GM19025 (cell line): ENCODE data around the gene HLA-F.

Source experiments
- ATAC-seq: cut with Tn5 transposase; IDR thresholded peaks from one replicate; pipeline ENCODE4 v1.9.1; 2021; ENCODE audit warnings: mild to moderate bottlenecking, low read depth, moderate library complexity; ENCODE audit not compliant: unreplicated experiment

The HLA-F gene

GRCh38 chr6:29742127-29742526 lies 18.9 kb downstream of the HLA-F start:
- no peak for ATAC-seq

DNA sequence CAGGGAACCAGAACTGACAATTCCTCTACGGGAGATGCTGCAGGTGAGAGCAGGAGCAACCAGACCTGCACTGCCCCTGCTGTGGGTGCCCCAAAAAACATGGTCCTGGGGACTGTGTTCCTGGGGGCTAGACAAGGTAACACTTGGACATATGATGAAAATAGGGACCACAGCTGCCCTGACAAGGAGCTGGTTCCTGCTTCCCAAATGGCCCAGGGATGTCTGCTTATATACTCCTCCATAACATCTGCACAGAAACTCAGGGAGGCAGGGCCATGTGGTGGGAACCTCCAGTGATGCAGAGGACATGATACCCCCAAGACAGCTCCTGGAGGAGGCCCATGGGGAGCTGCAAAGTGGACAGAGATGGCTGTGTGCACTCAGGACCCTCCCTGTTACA lies 19.8 kb downstream of the HLA-F start:
- ATAC-seq: no peak

DNA sequence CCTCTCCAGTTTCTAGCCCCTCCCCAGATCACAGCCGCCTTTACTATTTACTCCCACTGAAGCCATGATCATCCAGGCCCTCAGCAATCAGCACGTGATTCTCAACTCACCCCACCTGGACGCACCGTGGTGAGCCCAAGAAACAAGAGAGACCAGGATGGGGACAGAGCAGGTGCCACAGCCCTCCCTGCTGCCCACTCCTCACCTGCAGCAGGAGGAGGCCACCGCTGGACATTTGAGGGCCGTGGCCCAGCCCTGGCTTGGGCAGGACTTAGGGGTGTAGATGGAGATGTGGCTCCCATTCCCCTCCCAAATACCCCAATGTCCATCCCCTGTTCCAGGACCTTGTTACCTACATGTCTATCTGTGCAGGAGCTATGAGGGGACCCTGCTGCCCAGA lies 20.3 kb downstream of the HLA-F start:
- no peak for ATAC-seq

- ATAC-seq: no peak
Measured at GRCh38 chr6:29744131-29744530, 20.9 kb downstream of the HLA-F start.

DNA sequence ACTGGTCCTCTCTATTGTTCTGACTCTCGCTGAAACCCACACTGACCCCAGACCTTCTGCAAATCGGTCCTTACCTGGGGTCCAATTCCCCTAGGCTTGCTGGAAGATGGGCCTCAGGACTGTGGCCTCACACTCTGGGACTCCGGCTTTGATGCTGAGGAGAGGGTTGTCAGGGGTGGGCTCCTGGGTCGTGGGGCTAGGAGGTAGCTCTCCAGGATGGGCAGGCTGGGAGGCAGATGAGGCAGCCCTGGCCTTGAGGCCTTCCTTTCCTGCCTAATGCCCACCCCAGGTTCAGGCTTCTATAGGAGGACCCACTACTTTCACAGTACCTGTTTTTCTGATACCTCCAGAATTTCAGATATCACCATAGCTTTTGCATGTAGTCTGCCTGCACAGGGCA lies 21.4 kb downstream of the HLA-F start:
- no peak for ATAC-seq

DNA sequence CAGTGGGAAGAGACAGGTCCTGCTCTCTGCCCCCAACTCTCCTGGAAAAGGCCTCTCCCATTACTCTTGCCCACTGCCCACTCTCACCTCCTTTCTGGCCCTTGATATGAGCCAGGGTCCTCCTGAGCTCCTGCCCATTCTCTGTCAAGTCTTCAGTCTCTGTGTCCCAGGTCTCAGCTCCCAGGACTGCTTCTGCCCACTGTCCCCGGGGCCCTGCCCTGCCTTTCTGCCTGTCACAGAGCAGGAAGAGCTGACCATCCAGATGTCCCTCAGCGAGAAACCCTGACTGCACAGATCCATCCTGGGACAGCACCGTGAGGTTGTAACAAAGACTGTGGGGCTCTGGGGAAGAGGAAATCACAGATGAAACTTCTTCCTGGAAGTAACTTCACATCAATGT lies 22.2 kb downstream of the HLA-F start:
- no peak for ATAC-seq

GRCh38 chr6:29745855-29746449 lies 22.7 kb downstream of the HLA-F start:
- no peak for ATAC-seq

DNA sequence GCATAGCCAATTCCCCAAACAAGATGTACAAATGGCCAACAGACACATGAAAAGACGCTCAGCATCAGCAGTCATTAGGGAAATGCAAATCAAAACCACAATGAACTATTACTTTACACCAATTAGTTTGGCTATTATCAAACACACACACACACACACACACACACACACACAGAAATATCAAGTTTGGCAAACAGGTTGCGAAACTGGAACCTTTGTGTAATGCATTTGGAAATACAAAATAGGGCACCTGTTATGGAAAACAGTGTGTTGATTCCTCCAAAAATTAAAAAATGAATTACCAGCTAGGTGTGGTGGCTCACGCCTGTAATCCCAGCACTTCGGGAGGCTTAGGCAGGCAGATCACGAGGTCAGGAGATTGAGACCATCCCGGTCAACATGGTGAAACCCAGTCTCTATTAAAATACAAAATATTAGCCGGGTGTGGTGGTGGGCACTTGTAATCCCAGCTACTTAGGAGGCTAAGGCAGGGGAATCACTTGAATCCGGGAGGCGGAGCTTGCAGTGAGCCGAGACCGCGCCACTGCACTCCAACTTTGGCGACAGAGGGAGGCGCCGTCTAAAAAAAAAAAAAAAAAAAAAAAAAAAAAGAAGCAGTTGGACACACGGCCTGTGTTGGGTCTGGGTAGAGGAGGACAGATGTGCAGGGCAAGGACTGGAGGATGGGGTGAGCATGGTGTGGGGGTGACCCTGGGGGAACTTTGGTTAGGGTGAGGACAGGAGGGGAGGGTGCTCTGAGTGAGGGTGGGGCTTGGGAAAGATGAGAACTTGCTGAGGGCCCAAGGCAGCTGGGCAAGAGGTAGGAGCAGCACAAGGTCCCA lies 23.8 kb downstream of the HLA-F start:
- ATAC-seq: no peak

DNA sequence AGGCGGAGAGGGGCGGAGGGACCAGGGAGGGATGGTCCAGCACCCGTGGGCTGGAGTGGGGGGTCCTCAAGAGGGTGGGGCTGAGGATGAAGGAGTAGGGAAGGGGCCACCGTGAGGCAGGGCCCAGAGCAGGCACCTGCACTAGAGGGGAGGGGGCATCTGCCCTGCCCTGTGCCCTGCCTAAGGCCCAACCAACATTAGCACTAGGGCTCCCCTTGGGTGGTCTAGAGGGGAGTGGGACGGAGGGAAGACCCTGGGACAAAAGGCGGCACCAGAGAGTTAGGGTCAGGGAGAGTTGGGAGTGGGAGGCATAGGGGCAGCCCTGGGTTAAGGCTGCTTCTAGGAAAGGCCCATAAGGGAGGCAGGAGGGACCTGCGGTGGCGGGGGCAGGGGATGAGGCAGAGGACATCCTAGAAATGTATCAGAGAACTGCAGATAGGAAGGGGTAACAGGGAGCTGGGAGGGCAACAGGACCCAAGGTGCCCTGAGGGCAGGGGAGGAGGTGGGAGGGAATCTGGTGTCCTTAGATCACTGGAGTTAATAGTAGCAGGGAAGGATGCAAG lies 24.5 kb downstream of the HLA-F start:
- no peak for ATAC-seq

DNA sequence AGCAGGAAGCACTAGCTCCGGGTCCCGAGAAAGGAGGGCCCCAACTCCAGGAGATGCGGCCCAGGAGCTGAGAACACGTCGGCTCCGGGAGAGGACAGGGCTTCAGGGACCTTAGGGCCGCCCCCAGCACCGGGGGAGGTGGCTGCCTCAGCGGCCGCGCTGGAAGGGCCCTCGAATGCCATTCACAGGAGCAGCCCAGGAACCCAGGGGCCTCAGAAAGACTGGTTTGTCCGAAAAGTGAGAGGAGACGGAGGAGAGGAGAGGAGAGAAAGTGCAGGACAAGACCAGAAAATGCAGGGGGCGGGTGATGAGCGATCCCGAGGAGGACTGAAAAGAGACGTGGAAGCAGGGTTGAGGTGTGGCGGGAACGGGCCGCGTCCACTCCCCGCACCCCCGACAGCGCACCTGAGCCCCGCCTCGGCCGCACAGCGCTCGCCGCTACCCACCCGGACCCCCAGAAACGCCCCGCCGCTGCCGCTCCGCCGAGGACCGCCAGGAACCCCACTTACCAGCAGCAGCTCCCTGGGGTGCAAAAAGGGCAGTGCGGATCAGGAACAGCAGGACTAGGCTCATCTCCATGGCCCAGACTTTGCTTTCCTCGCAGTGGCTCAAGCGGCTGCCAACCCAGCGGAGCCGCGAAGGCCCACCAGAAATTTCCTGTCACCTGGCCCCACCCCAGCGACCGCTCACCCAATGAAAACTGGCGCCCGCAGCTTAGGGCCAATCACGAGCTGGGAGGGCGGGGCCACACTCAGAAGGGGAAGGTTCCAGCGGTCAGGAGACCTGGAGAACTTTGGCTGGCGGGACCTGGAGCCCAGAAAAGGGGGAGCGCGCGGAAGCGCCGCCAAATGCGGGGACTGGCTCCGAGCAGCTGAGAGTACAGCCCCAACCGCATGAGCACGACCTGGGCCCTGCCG lies 25.4 kb downstream of the HLA-F start:
- peak; percentile 59 for ATAC-seq

DNA sequence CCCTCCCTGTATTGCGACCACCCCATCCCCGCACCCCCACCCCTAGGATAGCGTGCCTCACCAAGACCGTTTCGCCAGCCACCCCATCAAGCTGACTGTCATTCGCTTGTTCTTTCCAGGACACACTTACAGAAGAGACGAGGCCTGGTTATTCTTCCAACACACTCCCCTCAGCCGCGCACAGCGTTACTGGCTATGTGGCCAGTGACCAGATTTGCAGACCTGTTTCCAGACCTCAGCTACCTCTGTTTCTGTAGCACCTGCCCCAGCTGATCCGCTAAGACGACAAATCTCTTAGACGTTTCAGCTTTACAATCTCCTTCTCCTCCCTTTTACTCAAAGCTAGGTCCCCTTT lies 26.1 kb downstream of the HLA-F start:
- ATAC-seq: no peak

- ATAC-seq: no peak
Measured at GRCh38 chr6:29749668-29750067, 26.4 kb downstream of the HLA-F start.

DNA sequence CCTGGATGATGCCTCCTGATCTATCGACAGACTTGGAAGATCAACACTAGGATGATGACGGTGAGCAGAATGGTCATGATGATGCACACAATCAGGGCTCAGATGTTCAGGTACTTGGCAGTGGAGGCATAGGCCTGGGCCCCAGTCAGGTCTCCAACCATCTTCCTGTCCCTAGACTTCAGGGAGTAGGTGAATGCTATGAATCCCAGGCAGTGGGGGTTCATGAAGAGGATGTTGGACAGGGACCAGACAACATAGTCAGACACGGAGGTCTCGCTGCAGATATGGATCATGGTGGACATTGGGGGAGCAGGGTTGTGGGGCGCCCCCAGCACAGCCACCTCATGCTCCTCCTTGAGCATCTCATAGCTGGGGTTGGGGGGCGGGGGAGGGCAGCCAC lies 27.5 kb downstream of the HLA-F start:
- ATAC-seq: no peak

DNA sequence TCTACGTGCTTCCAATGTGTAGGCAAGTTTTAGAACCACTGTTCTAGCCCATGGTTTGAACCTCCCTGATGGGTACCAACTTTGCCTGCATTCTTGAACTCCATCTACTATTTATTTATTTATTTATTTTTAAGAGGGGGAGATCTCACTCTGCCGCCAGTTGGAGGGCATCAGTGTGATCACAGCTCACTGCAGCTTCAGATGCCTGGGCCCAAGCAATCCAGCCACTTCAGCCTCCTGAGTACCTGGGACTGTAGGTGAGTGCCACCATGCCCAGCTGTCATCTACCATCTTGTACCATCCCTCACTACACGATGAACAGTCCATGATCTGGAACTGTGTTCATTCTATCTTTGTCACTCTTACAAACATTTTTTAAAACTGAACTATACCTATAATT lies 28.2 kb downstream of the HLA-F start:
- ATAC-seq: no peak

- peak; percentile 62 for ATAC-seq
Measured at GRCh38 chr6:29752451-29753308, 29.4 kb downstream of the HLA-F start.

GRCh38 chr6:29753309-29753644 lies 30.0 kb downstream of the HLA-F start:
- ATAC-seq: no peak

GRCh38 chr6:29755295-29755871 lies 32.1 kb downstream of the HLA-F start:
- ATAC-seq: no peak

GRCh38 chr6:29757282-29757681 lies 34.0 kb downstream of the HLA-F start:
- ATAC-seq: no peak

DNA sequence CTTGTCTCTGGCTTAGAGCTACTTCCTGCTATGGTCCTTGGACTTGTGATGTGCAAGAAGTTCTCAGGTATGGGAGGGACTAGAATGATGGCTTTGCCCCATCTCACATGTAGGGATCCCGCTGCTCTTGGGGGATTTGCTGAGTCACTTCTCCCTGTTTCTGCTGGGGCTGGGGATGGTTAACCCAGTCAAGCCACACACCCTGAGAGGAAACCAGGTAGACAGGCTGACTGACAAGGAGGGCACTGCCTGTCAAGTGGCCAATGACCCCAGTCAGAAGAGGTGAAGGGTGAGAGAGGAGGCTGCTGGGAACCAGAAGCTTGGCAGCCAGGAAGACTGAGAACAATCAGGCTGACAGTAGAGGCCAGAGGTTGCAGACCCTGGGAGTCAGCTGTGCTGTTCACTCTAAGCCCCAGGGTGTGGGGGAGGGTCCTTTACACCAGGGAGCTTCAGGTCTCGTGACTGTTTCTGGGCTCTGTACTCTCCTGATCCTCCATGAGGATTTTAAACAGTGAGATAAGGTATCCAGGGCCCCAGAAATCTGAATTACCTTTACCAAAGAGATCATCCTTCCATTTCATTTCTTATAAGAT lies 34.6 kb downstream of the HLA-F start:
- ATAC-seq: no peak
